PC-3 (cell line): ENCODE data around the gene SLC25A21.

Experiments used
- CTCF ChIP-seq: fragments of 300-600 bp; sonication (generic); conservative IDR thresholded peaks from 2 replicates; pipeline ENCODE4 v1.5.1; 2017; ENCODE audit warnings: antibody characterized with exemption, low read depth, mild to moderate bottlenecking, low read length
- EZH2 ChIP-seq: fragments of 300-600 bp; sonication (generic); IDR thresholded peaks from one replicate; pipeline ENCODE4 v1.6.1; 2017; ENCODE audit warnings: antibody characterized with exemption, mild to moderate bottlenecking, low read length; ENCODE audit not compliant: unreplicated experiment
- EZH2phosphoT487 ChIP-seq: fragments of 300-600 bp; sonication (generic); IDR thresholded peaks from 2 replicates; pipeline ENCODE4 v1.6.1; 2018; ENCODE audit warnings: mild to moderate bottlenecking, antibody characterized with exemption, low read length, borderline replicate concordance

DNA sequence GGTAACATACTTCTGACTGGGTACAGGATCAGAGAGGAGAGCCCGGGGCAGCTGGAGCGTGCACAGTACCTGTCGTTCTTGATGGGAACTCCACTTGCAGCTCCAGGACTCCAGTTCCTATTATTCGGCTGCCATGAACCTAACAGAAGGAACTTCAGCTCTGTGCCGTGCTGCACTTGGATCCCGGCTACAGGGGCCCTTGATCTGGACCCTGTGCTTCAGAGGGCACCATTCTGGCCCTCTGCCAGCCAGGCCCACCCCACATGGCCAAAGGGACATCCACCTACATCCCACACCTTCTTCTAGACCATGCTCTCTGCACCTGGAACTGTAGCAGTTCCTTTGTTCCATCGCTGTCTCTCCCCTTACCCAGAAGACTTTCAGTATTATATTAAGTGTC is 452.6 kb downstream of the SLC25A21 start:
- TF ChIP-seq CTCF (no peak), EZH2 (no peak), EZH2phosphoT487 (no peak)
